GM13976 (cell line): ENCODE results near the gene KRCC1.
"Not testable (repeated sequence)": the region's sequence is repeated elsewhere in the genome, so short reads cannot be mapped to it uniquely, and the experiment has no call there.

Source experiments
- DNase-seq: peaks from one replicate; pipeline ENCODE4 v3.0.0; 2012; ENCODE audit warnings: low spot score
- in situ Hi-C: fragments of 300-500 bp; cut with MboI; formaldehyde crosslinking; loops from one replicate; pipeline ENCODE4 v1.12.0; 2022; ENCODE audit warnings: low sequenced_read_pairs, mixed read lengths, inconsistent platforms; ENCODE audit not compliant: unreplicated experiment
- TF ChIP-seq, protein P1 (sequence below): IDR thresholded peaks from 2 replicates; pipeline ENCODE4 v1.5.1; 2012; ENCODE audit warnings: borderline replicate concordance, mild to moderate bottlenecking; ENCODE audit not compliant: insufficient read depth; ENCODE audit errors: extremely low read depth, missing control alignments, control extremely low read depth

The KRCC1 gene

DNA sequence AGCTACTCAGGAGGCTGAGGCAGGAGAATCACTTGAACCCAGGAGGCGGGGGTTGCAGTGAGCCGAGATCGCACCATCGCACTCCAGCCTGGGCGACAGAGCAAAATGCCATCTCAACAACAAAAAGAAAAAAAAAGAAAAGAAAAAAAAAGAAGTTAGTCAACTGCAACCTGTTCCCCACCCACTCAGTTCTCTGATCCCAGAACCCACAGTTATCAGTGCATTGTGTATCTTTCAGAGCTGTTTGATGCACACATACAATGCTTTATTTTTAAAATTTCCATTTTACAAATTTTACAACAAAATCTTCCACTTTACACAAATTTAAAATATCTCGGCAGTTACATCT, 53.2 kb downstream of the KRCC1 start:
- in situ Hi-C loops = no loop called here
- DNase-seq = no peak
- TF ChIP-seq, protein P1, sequence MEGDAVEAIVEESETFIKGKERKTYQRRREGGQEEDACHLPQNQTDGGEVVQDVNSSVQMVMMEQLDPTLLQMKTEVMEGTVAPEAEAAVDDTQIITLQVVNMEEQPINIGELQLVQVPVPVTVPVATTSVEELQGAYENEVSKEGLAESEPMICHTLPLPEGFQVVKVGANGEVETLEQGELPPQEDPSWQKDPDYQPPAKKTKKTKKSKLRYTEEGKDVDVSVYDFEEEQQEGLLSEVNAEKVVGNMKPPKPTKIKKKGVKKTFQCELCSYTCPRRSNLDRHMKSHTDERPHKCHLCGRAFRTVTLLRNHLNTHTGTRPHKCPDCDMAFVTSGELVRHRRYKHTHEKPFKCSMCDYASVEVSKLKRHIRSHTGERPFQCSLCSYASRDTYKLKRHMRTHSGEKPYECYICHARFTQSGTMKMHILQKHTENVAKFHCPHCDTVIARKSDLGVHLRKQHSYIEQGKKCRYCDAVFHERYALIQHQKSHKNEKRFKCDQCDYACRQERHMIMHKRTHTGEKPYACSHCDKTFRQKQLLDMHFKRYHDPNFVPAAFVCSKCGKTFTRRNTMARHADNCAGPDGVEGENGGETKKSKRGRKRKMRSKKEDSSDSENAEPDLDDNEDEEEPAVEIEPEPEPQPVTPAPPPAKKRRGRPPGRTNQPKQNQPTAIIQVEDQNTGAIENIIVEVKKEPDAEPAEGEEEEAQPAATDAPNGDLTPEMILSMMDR = no peak

DNA sequence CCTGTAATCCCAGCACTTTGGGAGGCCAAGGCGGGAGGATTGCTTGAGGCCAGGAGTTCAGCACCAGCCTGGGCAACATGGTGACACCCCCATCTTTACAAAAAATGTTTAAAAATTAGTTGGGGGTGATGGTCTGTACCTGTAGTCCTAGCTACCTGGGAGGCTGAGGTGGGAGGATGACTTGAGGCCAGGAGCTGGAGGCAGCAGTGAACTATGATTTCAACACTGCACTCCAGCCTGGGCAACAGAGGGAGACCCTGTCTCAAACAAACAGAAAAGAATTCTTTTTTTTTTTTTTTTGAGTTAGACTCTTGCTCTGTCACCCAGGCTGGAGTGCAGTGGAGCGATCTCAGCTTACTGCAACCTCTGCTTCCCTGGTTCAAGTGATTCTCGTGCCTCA, 55.1 kb downstream of the KRCC1 start:
- in situ Hi-C loops, DNase-seq: not testable (repeated sequence)

DNA sequence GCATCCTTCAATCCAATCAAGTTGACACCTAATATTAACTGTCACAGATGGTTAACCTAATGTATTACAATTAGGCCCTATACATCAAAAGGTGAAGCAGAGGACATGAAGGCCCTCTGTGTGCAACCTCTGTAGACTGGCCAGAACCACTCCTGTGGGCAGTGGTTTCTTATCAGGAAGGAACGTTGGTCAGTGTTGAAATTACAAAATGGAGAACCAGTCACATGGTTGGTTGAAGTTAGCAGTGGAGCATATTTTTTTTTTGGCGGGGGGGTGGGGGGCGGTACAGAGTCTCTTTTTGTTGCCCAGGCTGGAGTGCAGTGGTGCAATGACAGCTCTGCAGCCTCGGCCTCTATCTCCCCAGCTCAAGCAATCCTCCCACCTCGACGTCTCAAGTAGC, 59.0 kb downstream of the KRCC1 start:
- TF ChIP-seq, protein P1 = no peak
- DNase-seq = no peak
- in situ Hi-C loops = no loop called here

DNA sequence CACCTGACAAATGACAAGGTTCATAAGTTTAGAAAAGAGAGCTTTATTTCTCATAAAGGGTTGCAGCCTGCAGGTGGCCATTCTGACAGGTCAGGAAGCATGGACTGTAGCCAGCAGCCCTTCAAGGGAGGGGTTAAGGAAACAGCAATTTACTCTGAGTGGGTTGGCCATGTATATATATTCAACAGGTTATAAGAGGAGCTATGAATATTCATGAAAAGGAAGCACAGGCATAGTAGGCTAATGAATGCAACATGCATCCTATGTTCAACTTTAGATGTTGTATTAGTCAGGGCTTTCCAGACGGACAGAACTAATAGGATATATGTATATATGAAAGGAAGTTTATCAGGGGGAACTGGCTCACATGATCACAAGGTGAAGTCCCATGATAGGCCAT, 59.8 kb downstream of the KRCC1 start:
- in situ Hi-C loops = no loop called here
- no peak for DNase-seq
- TF ChIP-seq, protein P1 = no peak

DNA sequence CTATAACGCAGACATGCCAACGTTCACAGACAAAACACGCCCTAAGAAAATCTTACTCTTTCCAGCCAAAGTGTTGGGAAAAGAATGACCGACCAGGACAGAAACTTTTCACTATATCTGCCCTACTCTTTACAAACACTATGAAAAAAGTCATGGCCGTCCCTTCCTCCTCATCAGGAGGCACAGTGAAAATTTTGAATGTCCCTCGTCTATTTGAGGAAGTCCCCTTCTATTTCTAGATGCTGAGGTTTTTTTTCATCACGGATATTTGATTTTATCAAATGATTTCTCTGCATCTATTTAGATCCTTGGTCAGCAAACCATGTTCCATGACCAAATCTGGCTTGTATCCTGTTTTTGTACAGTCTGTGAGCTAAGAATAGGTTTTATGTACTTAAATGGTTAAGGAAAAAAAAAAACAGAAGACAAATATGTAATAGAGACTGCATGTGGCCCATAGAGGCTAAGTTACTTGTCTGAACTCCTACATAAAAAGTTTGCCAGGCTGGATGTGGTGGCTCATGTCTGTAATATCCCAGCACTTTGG, 61.2 kb downstream of the KRCC1 start:
- DNase-seq, in situ Hi-C loops: not testable (repeated sequence)

DNA sequence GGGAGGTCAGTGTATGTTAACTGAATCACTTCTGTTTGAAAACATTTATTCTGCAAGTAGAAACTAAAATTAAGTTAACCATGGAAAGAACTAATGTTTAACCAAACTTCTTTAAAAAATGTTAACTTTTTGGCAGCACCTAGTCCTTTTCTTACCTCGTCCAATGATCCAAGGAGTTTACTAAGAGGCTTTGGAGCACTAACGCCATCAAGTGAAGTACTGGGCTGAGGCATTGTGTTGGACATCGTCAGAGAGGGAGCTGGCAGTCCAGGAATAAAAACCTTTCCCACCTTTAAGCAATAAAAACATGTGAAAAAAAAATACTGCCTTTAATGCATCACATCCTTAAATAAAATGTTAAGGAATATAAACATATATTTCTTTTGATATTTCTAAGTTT, 63.0 kb downstream of the KRCC1 start:
- in situ Hi-C loops, DNase-seq: not testable (repeated sequence)

DNA sequence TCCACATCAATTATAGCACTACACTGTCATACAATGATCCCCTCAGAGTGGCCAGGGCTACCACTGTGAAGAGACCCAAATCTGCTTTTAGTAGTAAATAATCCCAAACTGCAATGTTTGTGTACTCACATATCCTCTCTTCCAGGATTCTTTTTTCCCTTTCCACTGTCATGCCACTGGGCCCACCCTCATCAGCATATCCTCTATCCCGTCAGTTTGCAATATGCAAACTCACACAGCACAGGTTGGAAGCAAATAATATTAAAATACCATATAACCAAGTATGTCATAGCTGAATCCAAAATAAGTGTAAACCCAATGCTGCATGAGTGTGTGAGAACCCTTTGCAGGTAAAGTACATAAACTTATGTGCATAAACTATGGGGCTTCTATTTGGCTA, 68.1 kb downstream of the KRCC1 start:
- DNase-seq, in situ Hi-C loops: not testable (repeated sequence)

DNA sequence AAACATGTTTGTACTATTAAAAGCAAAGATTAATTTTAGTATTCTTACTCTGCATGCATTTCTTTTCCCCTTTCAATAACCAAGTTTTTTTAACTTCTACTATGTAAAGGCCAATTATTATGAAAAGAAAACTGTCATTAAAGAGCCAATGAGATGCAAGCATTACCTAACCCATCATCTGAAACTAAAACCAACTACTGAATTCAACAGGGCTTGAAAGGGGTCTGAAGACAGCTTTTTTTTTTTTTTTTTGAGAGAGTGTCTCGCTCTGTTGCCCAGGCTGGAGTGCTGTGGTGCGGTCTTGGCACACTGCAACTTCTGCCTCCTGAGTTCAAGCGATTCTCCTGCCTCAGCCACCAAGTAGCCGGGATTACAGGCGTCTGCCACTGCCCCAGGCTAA, 69.7 kb downstream of the KRCC1 start:
- in situ Hi-C loops, DNase-seq: not testable (repeated sequence)

DNA sequence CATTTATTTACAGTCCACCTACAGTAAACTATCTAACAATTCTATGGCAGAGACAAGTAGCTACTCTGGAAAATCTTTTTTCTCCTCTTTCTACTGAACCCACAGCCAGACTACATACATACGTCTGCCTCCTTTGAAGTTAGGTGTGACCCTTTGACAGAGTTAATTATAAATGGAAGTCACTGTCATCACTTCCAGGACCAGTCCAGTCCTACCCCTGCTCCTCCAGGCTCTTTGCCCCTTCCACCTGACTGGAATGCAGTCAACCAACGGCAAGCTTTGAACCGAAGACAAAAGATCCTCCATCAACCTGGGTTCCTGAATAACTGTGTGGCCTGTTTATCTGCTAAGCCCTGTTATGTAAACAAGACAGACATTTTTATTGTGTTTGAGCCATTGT, 74.4 kb downstream of the KRCC1 start:
- DNase-seq, in situ Hi-C loops: not testable (repeated sequence)
